Thyroid gland (tissue), 4 donors: ENCODE results near the gene LGALS7B. TPM values are rescaled to one million over a fixed set of nuclear protein-coding genes. Genes with fewer than 3 reads are reported as not detected.

Experiments
- DNase-seq, 2 donors: peaks; one replicate each; pipeline ENCODE4 v3.0.0-alpha.2; 2019
- H3K27ac ChIP-seq, 3 donors: fragments of 200-600 bp; sonication (generic); 1 replicate in 2 of 3; 2 replicates in 1 of 3; pipeline ENCODE4 v1.5.1; 2016 to 2019; ENCODE audit warnings: mild to moderate bottlenecking in 1 of 3, moderate library complexity in 1 of 3
- H3K27me3 ChIP-seq: fragments of 200-600 bp; sonication (generic); one replicate; pipeline ENCODE4 v1.5.1; 2019
- H3K36me3 ChIP-seq, 2 donors: fragments of 200-600 bp; sonication (generic); one replicate each; pipeline ENCODE4 v1.5.1; 2016 to 2019
- H3K4me1 ChIP-seq, 2 donors: fragments of 200-600 bp; sonication (generic); one replicate each; pipeline ENCODE4 v1.5.1; 2017 to 2019
- H3K4me3 ChIP-seq, 3 donors: fragments of 200-600 bp; sonication (generic); replicated peaks in 1 of 3; 1 replicate in 2 of 3; 2 replicates in 1 of 3; pipeline ENCODE4 v1.5.1; 2016; ENCODE audit warnings: mild to moderate bottlenecking in 1 of 3
- H3K9me3 ChIP-seq: fragments of 200-600 bp; sonication (generic); one replicate; pipeline ENCODE4 v1.5.1; 2017
- CTCF ChIP-seq, 6 experiments: fragments of 200-600 bp in 3 of 6; fragments of 450-650 bp in 3 of 6; sonication (generic) in 3 of 6; IDR thresholded peaks; one replicate each; pipeline ENCODE4 v1.5.1; 2016 to 2019; ENCODE audit warnings: antibody characterized with exemption in 6 of 6, mild to moderate bottlenecking in 2 of 6, inconsistent platforms in 1 of 6, moderate library complexity in 1 of 6
- POLR2A ChIP-seq, 2 donors: fragments of 450-650 bp; IDR thresholded peaks; one replicate each; pipeline ENCODE4 v1.6.1; 2017; ENCODE audit warnings: antibody characterized with exemption in 2 of 2, mild to moderate bottlenecking in 2 of 2, moderate library complexity in 1 of 2
- WGBS, 2 donors: methylation state at CpG; one replicate each; pipeline ENCODE4 v1.1.5; 2017; 5-methylcytosine and 5-hydroxymethylcytosine counted together
- intact Hi-C: fragments of 100-400 bp; cut with DNase I; formaldehyde crosslinking; loops from one replicate; pipeline ENCODE4 v1.15.1; 2023
- small RNA-seq: library from RNA; depleted of rRNA; stranded (forward); fragments of <200 nt; gene quantifications from one replicate; pipeline ENCODE3, GENCODE V24; 2016
- total RNA-seq, 4 donors: library from RNA; depleted of rRNA; stranded (reverse); fragments of >200 nt; gene quantifications; one replicate each; pipeline ENCODE4 v1.2.3, GENCODE V29; 2016

LGALS7B gene
- total RNA-seq, 4 donors from 2014 or later, result not detected

- Histone ChIP-seq H3K4me1 (no peaks in the 10 kb centered on the region), H3K36me3 (peaks cover 86 to 88% of the 10 kb centered on the region in 2 donors), H3K4me3 (no peak overlapping the region), H3K9me3 (no peaks in the 10 kb centered on the region), H3K27me3 (no peaks in the 10 kb centered on the region), H3K27ac (no peak overlapping the region)
- WGBS, 2 donors, result 88 to 89% methylated on average over 11 to 12 of the region's 12 CpGs
- DNase-seq, result no peak
- TF ChIP-seq POLR2A (IDR thresholded peaks at IDR 0.05), result no peak
- TF ChIP-seq CTCF (IDR thresholded peaks at IDR 0.05), result no peak
- intact Hi-C loops, result no loop called here
Measured at GRCh38 chr19:38838986-38839761, 50.2 kb downstream of the LGALS7B start.

- Histone ChIP-seq H3K27ac (no peak overlapping the region), H3K4me3 (no peak overlapping the region), H3K9me3 (no peaks in the 10 kb centered on the region), H3K36me3 (peaks cover 94 to 97% of the 10 kb centered on the region in 2 donors), H3K27me3 (no peaks in the 10 kb centered on the region), H3K4me1 (no peaks in the 10 kb centered on the region)
- no peak for DNase-seq
- TF ChIP-seq POLR2A (IDR thresholded peaks at IDR 0.05) (no peak), CTCF (IDR thresholded peaks at IDR 0.05) (no peak)
- WGBS, 2 donors, result 91 to 93% methylated on average over 19 to 27 of the region's 28 CpGs
- intact Hi-C loops, result no loop called here
Measured at GRCh38 chr19:38839816-38840582, 51.0 kb downstream of the LGALS7B start.

- Histone ChIP-seq H3K9me3 (no peaks in the 10 kb centered on the region), H3K27ac (no peak overlapping the region), H3K4me1 (no peaks in the 10 kb centered on the region), H3K27me3 (no peaks in the 10 kb centered on the region), H3K36me3 (peaks cover 99% of the 10 kb centered on the region in 2 donors), H3K4me3 (no peak overlapping the region)
- WGBS, 2 donors, result 90 to 95% methylated on average over 3 to 5 of the region's 5 CpGs
- TF ChIP-seq POLR2A (IDR thresholded peaks at IDR 0.05), result no peak
- no peak for TF ChIP-seq CTCF (IDR thresholded peaks at IDR 0.05)
- intact Hi-C loops, result no loop called here
- DNase-seq, result no peak
Measured at GRCh38 chr19:38840583-38840968, 51.6 kb downstream of the LGALS7B start.

Small RNA genes within 50 kb of the gene (small RNA-seq; reads per million reads assigned to genes)
- not detected for gene RNU6-140P

Other genes with a start within 250 kb of the LGALS7B start
- gene MAP4K1, start 171.2 kb upstream of the LGALS7B start, total RNA-seq, result 1 to 10 TPM in 3 of 4 donors, under 1 TPM in 1; 0.83 to 9.7 (median 2.2) TPM
- 100 to 1,000 TPM; 205 to 504 (median 440) TPM for gene EIF3K, start 170.0 kb upstream of the LGALS7B start, total RNA-seq
- 100 to 1,000 TPM; 191 to 479 (median 365) TPM for gene ACTN4, start 141.6 kb upstream of the LGALS7B start, total RNA-seq
- gene CAPN12, start 44.7 kb upstream of the LGALS7B start, total RNA-seq, result 1 to 10 TPM in 2 of 4 donors, not detected in 2; 1.6 to 2.0 TPM
- gene LGALS7, start 15.7 kb upstream of the LGALS7B start, total RNA-seq, result not detected
- gene LGALS4, start 23.7 kb downstream of the LGALS7B start, total RNA-seq, result 1 to 10 TPM in 2 of 4 donors, not detected in 2; 1.6 TPM
- gene ECH1, start 42.6 kb downstream of the LGALS7B start, total RNA-seq, result 100 to 1,000 TPM in 3 of 4 donors, 10 to 100 TPM in 1; 89.3 to 131 (median 130) TPM
- gene HNRNPL, start 60.8 kb downstream of the LGALS7B start, total RNA-seq, result 100 to 1,000 TPM; 181 to 247 (median 232) TPM
- 10 to 100 TPM in 3 of 4 donors, 1 to 10 TPM in 1; 6.4 to 18.7 (median 13.5) TPM for gene RINL, start 89.1 kb downstream of the LGALS7B start, total RNA-seq
- 100 to 1,000 TPM in 1 of 4 donors, 10 to 100 TPM in 3; 69.6 to 107 (median 90.7) TPM for gene SIRT2, start 110.4 kb downstream of the LGALS7B start, total RNA-seq
- 10 to 100 TPM; 18.6 to 23.7 (median 21.2) TPM for gene NFKBIB, start 110.8 kb downstream of the LGALS7B start, total RNA-seq
- 1 to 10 TPM in 2 of 4 donors, not detected in 2; 1.2 to 1.9 TPM for gene CCER2, start 123.0 kb downstream of the LGALS7B start, total RNA-seq
- 10 to 100 TPM; 26.6 to 52.0 (median 37.8) TPM for gene SARS2, start 141.6 kb downstream of the LGALS7B start, total RNA-seq
- gene MRPS12, start 141.7 kb downstream of the LGALS7B start, total RNA-seq, result 10 to 100 TPM; 17.7 to 33.6 (median 22.1) TPM
- 10 to 100 TPM in 1 of 4 donors, 1 to 10 TPM in 3; 4.3 to 18.0 (median 8.1) TPM for gene FBXO17, start 186.5 kb downstream of the LGALS7B start, total RNA-seq
- 1 to 10 TPM in 3 of 4 donors, under 1 TPM in 1; 0.24 to 5.0 (median 3.0) TPM for gene FBXO27, start 243.3 kb downstream of the LGALS7B start, total RNA-seq